Glutamatergic neuron (in vitro differentiated cells): Measurements from ENCODE around the gene ROS1. TPM values are rescaled to one million over a fixed set of nuclear protein-coding genes. Genes with fewer than 3 reads are reported as not detected.
"Not testable (repeated sequence)": the region's sequence is repeated elsewhere in the genome, so short reads cannot be mapped to it uniquely, and the experiment has no call there.

Experiments
- DNase-seq: peaks from one replicate; pipeline ENCODE4 v3.0.0; 2022
- H3K27ac Mint-ChIP-seq: one replicate; pipeline ENCODE4 v1.8.0; 2020; ENCODE audit warnings: mild to moderate bottlenecking, mixed read lengths, inconsistent platforms; ENCODE audit not compliant: unreplicated experiment
- H3K27me3 Mint-ChIP-seq: one replicate; pipeline ENCODE4 v1.8.0; 2020; ENCODE audit warnings: mild to moderate bottlenecking, moderate library complexity, mixed read lengths, inconsistent platforms; ENCODE audit not compliant: unreplicated experiment
- H3K36me3 Mint-ChIP-seq: one replicate; pipeline ENCODE4 v1.8.0; 2020; ENCODE audit warnings: mild to moderate bottlenecking, mixed read lengths, inconsistent platforms; ENCODE audit not compliant: unreplicated experiment
- H3K4me1 Mint-ChIP-seq: one replicate; pipeline ENCODE4 v1.8.0; 2020; ENCODE audit warnings: mild to moderate bottlenecking, low read depth, mixed read lengths, inconsistent platforms; ENCODE audit not compliant: unreplicated experiment
- H3K4me3 Mint-ChIP-seq: one replicate; pipeline ENCODE4 v1.8.0; 2020; ENCODE audit warnings: mild to moderate bottlenecking, mixed read lengths, inconsistent platforms; ENCODE audit not compliant: unreplicated experiment
- H3K9me3 Mint-ChIP-seq: one replicate; pipeline ENCODE4 v1.8.0; 2020; ENCODE audit warnings: mild to moderate bottlenecking, moderate library complexity, mixed read lengths, inconsistent platforms; ENCODE audit not compliant: unreplicated experiment
- CTCF ChIP-seq: fragments of 200-600 bp; sonication (generic); IDR thresholded peaks from one replicate; pipeline ENCODE4 v1.5.0; 2021; ENCODE audit not compliant: partially characterized antibody, unreplicated experiment
- total RNA-seq: library from RNA; stranded (reverse); fragmentation: NEBNext Ultra II Directional; extraction: Animal tissue kit (Norgen Biotek cat#: 25700); gene quantifications from one replicate; pipeline ENCODE4 v1.2.1, GENCODE V29; 2021; ENCODE audit not compliant: unreplicated experiment

Gene ROS1
- total RNA-seq, 1 donor from 2014 or later, result not detected

GRCh38 chr6:117448732-117449485 lies 23.2 kb upstream of the ROS1 start:
- Mint-ChIP-seq H3K27ac (no peak overlapping the region), H3K4me3 (no peak overlapping the region), H3K9me3 (peaks cover 3% of the 10 kb centered on the region), H3K36me3 (no peaks in the 10 kb centered on the region), H3K27me3 (no peaks in the 10 kb centered on the region), H3K4me1 (peaks cover 8% of the 10 kb centered on the region)
- no peak for TF ChIP-seq CTCF
- no peak for DNase-seq

- Mint-ChIP-seq H3K9me3 (peaks cover 3% of the 10 kb centered on the region), H3K4me3 (no peak overlapping the region), H3K36me3 (no peaks in the 10 kb centered on the region), H3K27me3 (no peaks in the 10 kb centered on the region), H3K4me1 (peaks cover 8% of the 10 kb centered on the region), H3K27ac (no peak overlapping the region)
- no peak for TF ChIP-seq CTCF
- no peak for DNase-seq
Observed at GRCh38 chr6:117448011-117448410, 22.3 kb upstream of the ROS1 start.

- no peak for TF ChIP-seq CTCF
- no peaks in the 10 kb centered on the region for H3K36me3 Mint-ChIP-seq
- H3K9me3 Mint-ChIP-seq, result peaks cover 2% of the 10 kb centered on the region
- DNase-seq, result no peak
- H3K27ac Mint-ChIP-seq, result no peak overlapping the region
- H3K27me3 Mint-ChIP-seq, result no peaks in the 10 kb centered on the region
- H3K4me1 Mint-ChIP-seq, result peaks cover 8% of the 10 kb centered on the region
- H3K4me3 Mint-ChIP-seq, result no peak overlapping the region
Observed at GRCh38 chr6:117446861-117447260, 21.1 kb upstream of the ROS1 start.

- Mint-ChIP-seq H3K4me3 (no peak overlapping the region), H3K27ac (no peak overlapping the region), H3K27me3 (no peaks in the 10 kb centered on the region), H3K4me1 (no peaks in the 10 kb centered on the region), H3K9me3 (peaks cover 2% of the 10 kb centered on the region), H3K36me3 (no peaks in the 10 kb centered on the region)
- DNase-seq, result no peak
- no peak for TF ChIP-seq CTCF
Observed at GRCh38 chr6:117444600-117444999, 18.9 kb upstream of the ROS1 start.

GRCh38 chr6:117442313-117442712 lies 16.6 kb upstream of the ROS1 start:
- DNase-seq, H3K9me3 Mint-ChIP-seq, H3K27ac Mint-ChIP-seq, H3K4me1 Mint-ChIP-seq, H3K36me3 Mint-ChIP-seq, H3K27me3 Mint-ChIP-seq, H3K4me3 Mint-ChIP-seq: not testable (repeated sequence)
